GM18498 (cell line): ENCODE results near the gene ALG1L2.
"Not testable (repeated sequence)": the region's sequence is repeated elsewhere in the genome, so short reads cannot be mapped to it uniquely, and the experiment has no call there.

Experiments used
- ATAC-seq: cut with Tn5 transposase; IDR thresholded peaks from one replicate; pipeline ENCODE4 v1.9.1; 2021; ENCODE audit warnings: mild to moderate bottlenecking, moderate library complexity; ENCODE audit not compliant: unreplicated experiment

The ALG1L2 gene

GRCh38 chr3:130081351-130081881 is at the start of gene ALG1L2:
ALG1L2 (plus strand) TSS chr3:130081831; CDS start chr3:130082017, 186 bp downstream.
- no peak for ATAC-seq

DNA sequence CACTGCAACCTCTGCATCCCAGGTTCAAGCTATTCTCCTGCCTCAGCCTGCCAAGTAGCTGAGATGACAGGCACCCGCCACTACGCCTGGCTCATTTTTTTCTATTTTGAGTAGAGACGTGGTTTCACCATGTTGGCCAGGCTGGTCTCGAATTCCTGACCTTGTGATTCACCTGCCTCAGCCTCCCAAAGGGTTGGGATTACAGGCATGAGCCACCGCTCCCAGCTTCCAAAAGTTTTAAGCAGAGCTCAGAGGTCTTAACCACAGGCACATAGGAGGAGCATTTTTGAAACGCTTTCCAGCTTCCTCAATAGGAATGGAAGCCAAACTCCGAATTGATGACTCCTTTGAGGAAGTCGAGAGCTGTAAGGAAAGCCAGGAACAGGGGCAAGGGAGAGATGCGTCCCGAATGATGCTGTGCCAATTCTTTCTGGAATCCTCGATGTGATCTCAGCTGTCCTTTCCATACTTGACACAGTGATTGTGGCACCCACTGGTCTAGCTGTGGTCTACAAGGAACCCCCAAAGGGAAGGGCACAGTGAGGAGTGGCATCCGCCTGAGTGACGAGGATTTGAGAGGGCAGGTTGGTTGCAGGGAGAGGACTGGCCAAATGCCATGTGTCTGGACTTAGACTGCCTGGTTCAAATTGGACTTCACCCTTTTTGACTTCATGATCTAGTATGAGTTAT is 44.4 kb upstream of the ALG1L2 start:
- ATAC-seq = not testable (repeated sequence)

DNA sequence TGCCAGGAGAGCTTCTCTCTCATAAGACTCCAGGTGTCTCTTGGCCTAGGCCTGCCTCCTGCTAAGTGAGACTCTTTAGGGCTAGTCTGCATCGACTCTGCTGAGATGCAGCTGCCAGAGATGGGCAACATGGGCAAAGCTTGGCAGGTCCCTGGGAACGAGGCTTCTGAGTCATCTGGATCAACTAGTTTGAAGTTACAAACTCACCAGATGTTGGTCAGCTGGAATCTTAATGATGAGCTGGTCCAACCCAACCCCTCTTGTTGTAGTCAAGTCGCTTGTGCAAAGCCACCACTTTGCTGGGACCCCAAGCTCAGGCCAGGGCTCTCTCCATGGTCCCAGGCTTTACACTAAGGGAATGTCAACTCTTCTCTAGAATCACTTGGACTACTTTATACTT is 38.9 kb upstream of the ALG1L2 start:
- not testable (repeated sequence) for ATAC-seq

GRCh38 chr3:130043658-130044057 is 38.0 kb upstream of the ALG1L2 start:
- not testable (repeated sequence) for ATAC-seq

DNA sequence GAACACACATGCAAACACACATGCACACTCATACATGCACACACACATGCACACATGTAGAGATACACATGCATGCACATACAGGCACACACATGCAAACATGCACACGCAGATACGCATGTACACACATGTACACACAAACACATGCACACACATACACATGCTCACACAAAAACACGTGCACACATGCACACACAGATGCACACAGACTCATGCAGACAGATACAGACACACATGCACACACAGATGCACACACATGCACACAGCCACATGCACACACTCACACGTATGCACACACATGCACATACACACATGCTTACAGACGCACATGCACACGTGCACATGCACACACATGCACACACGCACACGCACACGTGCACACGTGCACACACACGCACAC is 37.3 kb upstream of the ALG1L2 start:
- ATAC-seq = no peak

DNA sequence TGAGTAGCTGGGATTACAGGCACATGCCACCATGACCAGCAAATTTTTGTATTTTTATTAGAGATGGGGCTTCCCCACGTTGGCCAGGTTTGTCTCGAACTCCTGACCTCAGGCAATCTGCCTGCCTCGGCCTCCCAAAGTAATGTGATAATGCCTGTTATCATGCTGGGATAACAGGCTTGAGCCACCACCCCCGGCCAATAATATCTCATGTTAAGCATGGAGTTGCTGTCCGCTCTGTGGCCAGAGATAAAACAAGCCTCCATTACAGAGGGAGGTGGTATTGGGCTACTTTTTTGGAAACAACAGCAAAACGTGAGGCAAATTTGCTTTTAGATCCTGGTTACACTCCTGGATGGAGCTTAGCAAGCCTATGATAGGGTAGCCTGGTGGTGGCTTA is 32.9 kb upstream of the ALG1L2 start:
- no peak for ATAC-seq

DNA sequence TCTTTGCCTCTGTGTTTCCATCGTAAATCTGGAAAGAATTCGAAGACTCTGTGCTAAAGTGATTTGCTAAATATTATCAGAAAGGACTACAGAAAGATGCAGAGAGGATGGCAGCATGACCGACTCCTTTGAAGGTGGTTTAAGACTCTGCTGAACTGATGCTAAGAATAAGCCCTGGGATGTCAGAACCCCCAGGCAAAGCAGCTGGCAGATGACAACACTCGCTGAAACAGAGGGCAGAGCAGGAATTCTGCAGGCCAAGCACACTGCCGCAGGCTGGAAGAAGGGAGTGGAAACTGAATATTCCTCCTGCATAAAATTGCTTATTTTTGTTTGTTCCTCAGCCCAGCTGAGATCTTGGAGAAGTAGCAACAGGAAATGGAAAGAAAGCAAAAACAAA is 29.3 kb upstream of the ALG1L2 start:
- ATAC-seq = not testable (repeated sequence)

DNA sequence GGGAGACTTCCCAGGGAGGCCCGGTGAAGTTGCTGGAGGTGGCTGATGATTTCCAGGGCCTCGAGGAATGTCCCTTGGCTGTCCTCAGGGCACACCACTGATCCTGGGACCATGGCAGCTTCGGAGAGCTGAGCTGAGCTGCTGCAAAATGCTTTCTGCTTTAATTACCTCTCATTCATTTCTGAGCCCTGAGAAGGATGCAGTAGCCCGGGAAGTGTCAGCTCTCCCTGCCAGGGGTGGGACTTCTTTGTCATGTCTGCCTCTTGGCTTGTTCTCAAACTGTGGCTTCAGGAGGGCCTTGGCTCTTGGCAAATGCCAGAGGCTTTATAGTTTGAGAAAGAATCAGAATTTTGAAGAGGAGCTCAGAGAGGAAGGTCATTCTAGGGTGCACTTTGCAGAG is 28.7 kb upstream of the ALG1L2 start:
- ATAC-seq = not testable (repeated sequence)

DNA sequence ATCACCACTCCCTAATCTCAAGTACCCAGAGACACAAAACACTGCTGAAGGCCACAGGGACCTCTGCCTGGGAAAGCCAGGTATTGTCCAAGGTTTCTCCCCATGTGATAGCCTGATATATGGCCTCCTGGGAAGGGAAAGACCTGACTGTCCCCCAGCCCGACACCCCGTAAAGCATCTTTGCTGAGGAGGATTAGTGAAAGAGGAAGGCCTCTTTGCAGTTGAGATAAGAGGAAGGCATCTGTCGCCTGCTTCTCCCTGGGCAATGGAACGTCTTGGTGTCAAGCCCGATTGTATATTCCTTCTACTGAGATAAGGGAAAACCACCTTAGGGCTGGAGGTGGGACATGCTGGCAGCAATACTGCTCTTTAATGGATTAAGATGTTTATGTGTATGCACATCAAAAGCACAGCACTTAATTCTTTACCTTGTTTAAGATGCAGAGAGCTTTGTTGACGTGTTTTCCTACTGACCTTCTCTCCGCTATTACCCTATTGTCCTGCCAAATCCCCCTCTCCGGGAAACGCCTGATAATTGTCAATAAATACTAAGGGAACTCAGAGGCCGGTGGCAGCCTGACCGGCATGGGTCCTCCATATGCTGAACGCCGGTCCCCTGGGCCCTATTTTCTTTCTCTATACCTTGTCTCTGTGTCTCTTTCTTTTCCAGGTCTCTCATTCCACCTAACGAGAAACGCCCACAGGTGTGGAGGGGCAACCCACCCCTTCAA is 23.9 kb upstream of the ALG1L2 start:
- not testable (repeated sequence) for ATAC-seq

GRCh38 chr3:130058267-130058657 is 23.4 kb upstream of the ALG1L2 start:
- not testable (repeated sequence) for ATAC-seq

- not testable (repeated sequence) for ATAC-seq
Observed at GRCh38 chr3:130058716-130059115, 22.9 kb upstream of the ALG1L2 start.

DNA sequence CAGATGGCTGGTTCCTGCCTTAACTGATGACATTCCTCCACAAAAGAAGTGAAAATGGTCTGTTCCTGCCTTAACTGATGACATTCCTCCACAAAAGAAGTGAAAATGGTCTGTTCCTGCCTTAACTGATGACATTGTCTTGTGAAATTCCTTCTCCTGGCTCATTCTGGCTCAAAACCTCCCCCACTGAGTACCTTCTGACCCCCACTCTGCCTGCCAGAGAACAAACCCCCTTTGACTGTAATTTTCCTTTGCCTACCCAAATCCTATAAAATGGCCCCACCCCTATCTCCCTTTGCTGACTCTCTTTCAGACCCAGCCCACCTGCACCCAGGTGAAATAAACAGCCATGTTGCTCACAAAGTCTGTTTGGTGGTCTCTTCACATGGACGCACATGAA is 22.5 kb upstream of the ALG1L2 start:
- ATAC-seq = not testable (repeated sequence)

DNA sequence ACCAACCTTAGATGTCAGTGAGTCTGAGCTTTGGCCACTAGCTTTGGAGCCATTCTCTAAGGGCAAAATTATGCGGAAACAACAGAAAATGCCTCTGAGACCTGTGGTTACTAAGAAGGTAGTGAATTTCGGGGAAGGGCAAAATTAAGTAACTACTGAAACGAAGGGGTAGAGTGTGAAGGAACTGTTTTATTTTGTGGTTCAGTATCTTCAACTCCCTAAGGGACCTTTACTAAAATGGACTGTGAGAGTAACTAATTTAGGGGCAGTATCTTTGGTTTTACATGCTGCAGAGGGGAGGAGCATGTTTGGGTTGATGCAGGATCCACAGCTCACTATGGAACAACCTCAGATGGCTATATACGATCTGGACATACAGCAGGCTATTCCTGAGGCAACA is 8.0 kb upstream of the ALG1L2 start:
- no peak for ATAC-seq

GRCh38 chr3:130077636-130078035 is 4.0 kb upstream of the ALG1L2 start:
- ATAC-seq = no peak

GRCh38 chr3:130083363-130084090 is 1.9 kb downstream of the ALG1L2 start:
- ATAC-seq = not testable (repeated sequence)

DNA sequence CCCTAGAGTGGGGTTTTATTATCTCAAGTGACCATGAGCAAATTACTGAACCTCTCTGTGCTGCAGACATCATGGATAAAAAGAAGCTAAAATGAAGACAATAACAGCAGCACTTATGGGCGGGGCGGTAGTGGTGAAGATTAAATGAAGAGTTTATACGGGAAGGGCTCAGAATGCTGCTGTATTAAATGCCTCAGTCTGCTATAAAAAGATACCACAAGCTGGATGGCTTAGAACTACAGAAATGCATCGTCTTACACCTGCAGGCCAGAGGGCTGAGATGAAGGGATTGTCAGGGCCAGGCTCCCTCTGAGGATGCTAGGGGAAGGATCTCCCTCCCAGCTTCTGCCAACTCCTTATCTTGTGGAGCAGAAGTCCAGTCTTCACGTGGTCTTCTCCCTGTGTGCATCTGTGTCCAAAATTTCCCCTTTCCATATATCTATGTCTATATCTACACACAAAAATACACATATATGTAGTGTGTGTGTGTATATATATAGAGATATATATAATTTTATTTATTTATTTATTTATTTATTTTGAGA is 2.9 kb downstream of the ALG1L2 start:
- ATAC-seq = no peak

GRCh38 chr3:130085881-130086280 is 4.2 kb downstream of the ALG1L2 start:
- ATAC-seq = no peak

GRCh38 chr3:130086628-130087027 is 5.0 kb downstream of the ALG1L2 start:
- ATAC-seq = not testable (repeated sequence)

GRCh38 chr3:130088061-130088460 is 6.4 kb downstream of the ALG1L2 start:
- ATAC-seq = no peak

GRCh38 chr3:130090681-130091080 is 9.1 kb downstream of the ALG1L2 start:
- not testable (repeated sequence) for ATAC-seq

GRCh38 chr3:130091958-130092357 is 10.3 kb downstream of the ALG1L2 start:
- ATAC-seq = no peak
